B cell (primary cell): ENCODE results near the gene TCP1. TPM values are rescaled to one million over a fixed set of nuclear protein-coding genes. Genes with fewer than 3 reads are reported as not detected.

ENCODE experiments used
- ATAC-seq: fragments of 200-7000 bp; cut with Tn5 transposase; one replicate; pipeline ENCODE4 v1.10.0; 2021; ENCODE audit warnings: low read depth, mild to moderate bottlenecking, moderate number of reproducible peaks, moderate library complexity
- CTCF ChIA-PET: fragments of 350-600 bp; sonication (Branson Sonifier 250); formaldehyde crosslinking; loops from one replicate; lab custom pipeline; 2021; ENCODE audit warnings: antibody characterized with exemption, inconsistent platforms; lab: Charles Lee
- POLR2A ChIA-PET: fragments of 350-600 bp; sonication (Branson Sonifier 250); formaldehyde crosslinking; loops from one replicate; lab custom pipeline; 2021; ENCODE audit warnings: antibody characterized with exemption; lab: Charles Lee
- DNase-seq: peaks from one replicate; pipeline ENCODE4 v3.0.0; 2013
- H2AFZ ChIP-seq: 2 replicates; pipeline ENCODE4 v1.6.1; 2012; ENCODE audit warnings: mild to moderate bottlenecking, low read depth, low read length; ENCODE audit not compliant: insufficient read depth, poor library complexity, severe bottlenecking
- H3K27ac ChIP-seq, 2 donors: 1 replicate in 1 of 2; 2 replicates in 1 of 2; pipeline ENCODE4 v1.5.1; 2012 to 2013; ENCODE audit warnings: low read length in 2 of 2, mild to moderate bottlenecking in 2 of 2, moderate library complexity in 1 of 2
- H3K27me3 ChIP-seq, 4 experiments: fragments of 200-600 bp in 1 of 4; sonication (generic) in 1 of 4; replicated peaks in 1 of 4; 1 replicate in 2 of 4; 2 replicates in 2 of 4; pipeline versions ENCODE4 v1.6.1 to v1.7.0; 2013 to 2016; ENCODE audit warnings: low read length in 3 of 4, mild to moderate bottlenecking in 2 of 4, mixed read lengths in 1 of 4, moderate library complexity in 1 of 4; ENCODE audit not compliant: insufficient read depth in 4 of 4, control insufficient read depth in 3 of 4; ENCODE audit errors: control extremely low read depth in 1 of 4
- H3K36me3 ChIP-seq, 2 experiments: replicated peaks in 1 of 2; 1 replicate in 1 of 2; 2 replicates in 1 of 2; pipeline versions ENCODE4 v1.6.1 to v1.7.1; 2013; ENCODE audit warnings: low read length in 1 of 2; ENCODE audit not compliant: insufficient read depth in 2 of 2, control insufficient read depth in 1 of 2; ENCODE audit errors: control extremely low read depth in 1 of 2, extremely low read depth in 1 of 2
- H3K4me1 ChIP-seq, 2 donors: fragments of 200-600 bp in 1 of 2; sonication (generic) in 1 of 2; 1 replicate in 1 of 2; 2 replicates in 1 of 2; pipeline versions ENCODE4 v1.5.1 to v1.6.1; 2013 to 2017; ENCODE audit warnings: low read length in 2 of 2; ENCODE audit not compliant: control insufficient read depth in 2 of 2, insufficient read depth in 2 of 2
- H3K4me2 ChIP-seq: replicated peaks from 2 replicates; pipeline ENCODE3; 2012; ENCODE audit warnings: mild to moderate bottlenecking, low read depth, low read length; ENCODE audit not compliant: poor library complexity, severe bottlenecking
- H3K4me3 ChIP-seq, 5 experiments: fragments of 200-600 bp in 1 of 5; sonication (generic) in 1 of 5; 1 replicate in 3 of 5; 2 replicates in 2 of 5; pipeline versions ENCODE4 v1.5.1 to v1.7.0; 2011 to 2016; ENCODE audit warnings: low read length in 4 of 5, mild to moderate bottlenecking in 4 of 5, low read depth in 2 of 5, control low read depth in 1 of 5, moderate library complexity in 1 of 5; ENCODE audit not compliant: insufficient read depth in 1 of 5; ENCODE audit errors: control extremely low read depth in 1 of 5, extremely low read depth in 1 of 5
- H3K79me2 ChIP-seq: fragments of 200-600 bp; sonication (generic); one replicate; pipeline ENCODE4 v1.6.0; 2016; ENCODE audit warnings: low read length; ENCODE audit not compliant: control insufficient read depth, insufficient read depth
- H3K9ac ChIP-seq: fragments of 200-600 bp; sonication (generic); 2 replicates; pipeline ENCODE4 v1.6.1; 2017; ENCODE audit warnings: mild to moderate bottlenecking, low read length, moderate library complexity
- H3K9me3 ChIP-seq, 3 donors: one replicate each; pipeline versions ENCODE4 v1.6.1 to v1.7.1; 2013; ENCODE audit warnings: low read length in 2 of 3; ENCODE audit not compliant: control insufficient read depth in 2 of 3, insufficient read depth in 1 of 3; ENCODE audit errors: control extremely low read depth in 1 of 3
- H4K20me1 ChIP-seq: 2 replicates; pipeline ENCODE4 v1.6.0; 2012; ENCODE audit warnings: mild to moderate bottlenecking, low read length; ENCODE audit not compliant: insufficient read depth, control insufficient read depth, poor library complexity, severe bottlenecking
- H3K27ac Mint-ChIP-seq: one replicate; pipeline ENCODE4 v1.8.0; 2021; ENCODE audit warnings: mixed read lengths
- H3K27me3 Mint-ChIP-seq: one replicate; pipeline ENCODE4 v1.8.0; 2021; ENCODE audit warnings: mixed read lengths
- H3K4me1 Mint-ChIP-seq: one replicate; pipeline ENCODE4 v1.8.0; 2021; ENCODE audit warnings: mixed read lengths
- H3K4me3 Mint-ChIP-seq: one replicate; pipeline ENCODE4 v1.8.0; 2021; ENCODE audit warnings: mixed read lengths
- H3K9me3 Mint-ChIP-seq: one replicate; pipeline ENCODE4 v1.8.0; 2022; ENCODE audit warnings: mixed read lengths; ENCODE audit not compliant: insufficient read depth
- CTCF ChIP-seq: fragments of 200-600 bp; IDR thresholded peaks from one replicate; pipeline ENCODE4 v1.8.0; 2022; ENCODE audit warnings: antibody characterized with exemption, mild to moderate bottlenecking
- EZH2 ChIP-seq: IDR thresholded peaks from 2 replicates; pipeline ENCODE4 v1.6.1; 2012; ENCODE audit warnings: borderline replicate concordance, low read depth, mild to moderate bottlenecking, moderate library complexity, low read length; ENCODE audit not compliant: insufficient read depth, poor library complexity, severe bottlenecking
- WGBS: methylation state at CpG from one replicate; pipeline ENCODE4 v1.1.5; 2013; ENCODE audit warnings: missing lambda C conversion rate; ENCODE audit not compliant: insufficient coverage; 5-methylcytosine and 5-hydroxymethylcytosine counted together
- intact Hi-C: fragments of 100-400 bp; cut with micrococcal nuclease; formaldehyde crosslinking; loops from one replicate; pipeline ENCODE4 v1.10.0; 2022
- polyA plus RNA-seq: library from polyadenylated mRNA; depleted of rRNA; stranded (reverse); fragments of >200 nt; gene quantifications from 2 replicates; pipeline ENCODE4 v1.2.3, GENCODE V29; 2012
- total RNA-seq, 2 donors: library from RNA; stranded (reverse); fragments of 120-200 nt in 1 of 2; gene quantifications; 1 replicate in 1 of 2; 2 replicates in 1 of 2; pipeline versions ENCODE4 v1.2.3 to v1.2.4, GENCODE V29; 2013 to 2022

TCP1 gene
- total and polyA plus RNA-seq, 2 donors (not counting 1 experiment from before 2014, with no cell fraction given) = 63.8 to 137 TPM

DNA sequence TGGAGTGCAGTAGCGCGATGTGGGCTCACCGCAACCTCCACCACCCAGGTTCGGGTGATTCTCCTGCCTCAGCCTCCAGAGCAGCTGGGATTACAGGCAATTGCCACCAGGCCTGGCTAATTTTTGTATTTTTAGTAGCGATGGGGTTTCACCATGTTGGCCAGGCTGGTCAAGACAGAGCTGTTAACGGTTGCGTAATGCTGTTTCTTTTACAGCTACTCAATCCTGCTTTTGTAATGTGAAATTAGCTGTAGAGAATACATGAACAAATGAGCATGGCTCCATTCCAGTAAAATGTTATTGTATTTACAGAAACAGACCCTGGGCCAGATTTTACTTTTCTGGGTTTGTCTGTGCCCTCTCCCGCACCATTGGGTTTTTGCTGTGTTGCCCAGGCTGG is 12.5 kb upstream of the TCP1 start:
- peaks cover 2% of the 10 kb centered on the region for H3K4me1 Mint-ChIP-seq
- POLR2A ChIA-PET = no interaction called here
- no peak overlapping the region for H3K4me3 ChIP-seq
- no peak for TF ChIP-seq CTCF
- no peak for TF ChIP-seq EZH2
- H4K20me1 ChIP-seq = peaks cover 9% of the 10 kb centered on the region
- H3K27ac ChIP-seq = no peak overlapping the region
- H3K79me2 ChIP-seq = peaks cover 5% of the 10 kb centered on the region
- no peaks in the 10 kb centered on the region for H3K4me1 ChIP-seq
- CTCF ChIA-PET = no interaction called here
- H3K9ac ChIP-seq = no peak overlapping the region
- H3K36me3 ChIP-seq = peaks cover 13 to 38% of the 10 kb centered on the region in 2 experiments
- ATAC-seq (no peak), DNase-seq (no peak)
- H3K27me3 Mint-ChIP-seq = no peaks in the 10 kb centered on the region
- no peak overlapping the region for H3K4me3 Mint-ChIP-seq
- intact Hi-C loops = no loop called here
- H3K9me3 Mint-ChIP-seq = no peaks in the 10 kb centered on the region
- H3K9me3 ChIP-seq = no peaks in the 10 kb centered on the region
- no peak overlapping the region for H2AFZ ChIP-seq
- H3K4me2 ChIP-seq = no peak overlapping the region
- H3K27me3 ChIP-seq = no peaks in the 10 kb centered on the region
- no peak overlapping the region for H3K27ac Mint-ChIP-seq
- WGBS = 100% methylated on average over 4 of the region's 8 CpGs

- no peak within 1 kb of the TSS for H3K9ac ChIP-seq
- Mint-ChIP-seq H3K4me1 (peaks cover 2% of the 10 kb centered on the region), H3K27ac (no peak within 1 kb of the TSS), H3K4me3 (no peak within 1 kb of the TSS), H3K27me3 (no peaks in the 10 kb centered on the region), H3K9me3 (no peaks in the 10 kb centered on the region)
- no peaks in the 10 kb centered on the region for H3K9me3 ChIP-seq
- DNase-seq (no peak), ATAC-seq (no peak)
- CTCF ChIA-PET = no interaction called here
- POLR2A ChIA-PET = no interaction called here
- H4K20me1 ChIP-seq = peaks cover 15% of the 10 kb centered on the region
- intact Hi-C loops = no loop called here
- H2AFZ ChIP-seq = no peak within 1 kb of the TSS
- peaks cover 16% of the 10 kb centered on the region for H3K79me2 ChIP-seq
- no peaks in the 10 kb centered on the region for H3K4me1 ChIP-seq
- peaks cover 13 to 47% of the 10 kb centered on the region in 2 experiments for H3K36me3 ChIP-seq
- peak within 1 kb of the TSS in 1 of 5 experiments; percentile 11 for H3K4me3 ChIP-seq
- H3K27me3 ChIP-seq = no peaks in the 10 kb centered on the region
- WGBS = 97% methylated on average over 49 of the region's 50 CpGs
- no peak within 1 kb of the TSS for H3K4me2 ChIP-seq
- H3K27ac ChIP-seq = no peak within 1 kb of the TSS
- TF ChIP-seq EZH2 (no peak), CTCF (no peak)
Observed at GRCh38 chr6:159800141-159800865, 10.9 kb upstream of the TCP1 start, which contains the start of gene PNLDC1. TSS of gene PNLDC1 (plus strand) at chr6:159800276. CDS start at chr6:159800308, 32 bp downstream.
